ENCODE measurements around the gene SCNN1B.
"Not testable (repeated sequence)": the region's sequence is repeated elsewhere in the genome, so short reads cannot be mapped to it uniquely, and the experiment has no call there.

SCNN1B gene

GRCh38 chr16:23280483-23280967, 21.6 kb upstream of the SCNN1B start:
- no peak for ATAC-seq
- Mint-ChIP-seq H3K27ac (no peak overlapping the region), H3K27me3 (peaks cover 46% of the 10 kb centered on the region), H3K9me3 (no peaks in the 10 kb centered on the region), H3K4me1 (no peaks in the 10 kb centered on the region), H3K4me3 (no peak overlapping the region)
- no peak for DNase-seq

GRCh38 chr16:23282568-23282967, 19.5 kb upstream of the SCNN1B start:
- no peak for ATAC-seq
- Mint-ChIP-seq H3K4me1 (no peaks in the 10 kb centered on the region), H3K27me3 (peaks cover 28% of the 10 kb centered on the region), H3K9me3 (no peaks in the 10 kb centered on the region), H3K4me3 (no peak overlapping the region), H3K27ac (no peak overlapping the region)
- DNase-seq = no peak

- no peak for DNase-seq
- no peaks in the 10 kb centered on the region for H3K4me1 Mint-ChIP-seq
- ATAC-seq = no peak
- H3K9me3 Mint-ChIP-seq = no peaks in the 10 kb centered on the region
- peaks cover 28% of the 10 kb centered on the region for H3K27me3 Mint-ChIP-seq
- no peak overlapping the region for H3K27ac Mint-ChIP-seq
- H3K4me3 Mint-ChIP-seq = no peak overlapping the region
Observed at GRCh38 chr16:23283571-23283970, 18.5 kb upstream of the SCNN1B start.

- H3K9me3 Mint-ChIP-seq = no peaks in the 10 kb centered on the region
- ATAC-seq = no peak
- H3K27me3 Mint-ChIP-seq = peaks cover 23% of the 10 kb centered on the region
- no peak overlapping the region for H3K27ac Mint-ChIP-seq
- no peak overlapping the region for H3K4me3 Mint-ChIP-seq
- no peak for DNase-seq
- H3K4me1 Mint-ChIP-seq = no peaks in the 10 kb centered on the region
Observed at GRCh38 chr16:23284584-23284983, 17.5 kb upstream of the SCNN1B start.

GRCh38 chr16:23286131-23286532, 16.0 kb upstream of the SCNN1B start:
- no peak for ATAC-seq

GRCh38 chr16:23288209-23288608, 13.9 kb upstream of the SCNN1B start:
- no peaks in the 10 kb centered on the region for H3K9me3 Mint-ChIP-seq
- no peak overlapping the region for H3K27ac Mint-ChIP-seq
- no peak for ATAC-seq

More at GRCh38 chr16:23286131-23286532, 16.0 kb upstream of the SCNN1B start:
- no peaks in the 10 kb centered on the region for H3K9me3 Mint-ChIP-seq
- peaks cover 8% of the 10 kb centered on the region for H3K27me3 Mint-ChIP-seq
- H3K4me3 Mint-ChIP-seq = no peak overlapping the region
- DNase-seq = no peak
- no peaks in the 10 kb centered on the region for H3K4me1 Mint-ChIP-seq
- H3K27ac Mint-ChIP-seq = no peak overlapping the region

GRCh38 chr16:23288726-23289512, 13.2 kb upstream of the SCNN1B start:
- DNase-seq (no peak), ATAC-seq (no peak)
- H3K4me1 Mint-ChIP-seq = no peaks in the 10 kb centered on the region
- H3K4me3 Mint-ChIP-seq = no peak overlapping the region
- H3K27me3 Mint-ChIP-seq = no peaks in the 10 kb centered on the region
- H3K9me3 Mint-ChIP-seq = no peaks in the 10 kb centered on the region
- peak overlapping the region in 1 of 2 donors; percentile 24 for H3K27ac Mint-ChIP-seq

More at GRCh38 chr16:23288209-23288608, 13.9 kb upstream of the SCNN1B start:
- Mint-ChIP-seq H3K27me3 (no peaks in the 10 kb centered on the region), H3K4me1 (no peaks in the 10 kb centered on the region), H3K4me3 (no peak overlapping the region)
- DNase-seq = no peak

GRCh38 chr16:23290189-23291062, 11.7 kb upstream of the SCNN1B start:
- Mint-ChIP-seq H3K4me1 (no peaks in the 10 kb centered on the region), H3K27ac (no peak overlapping the region)
- DNase-seq = no peak

GRCh38 chr16:23293016-23293415, 9.1 kb upstream of the SCNN1B start:
- Mint-ChIP-seq H3K4me1 (no peaks in the 10 kb centered on the region), H3K4me3 (no peak overlapping the region), H3K27ac (no peak overlapping the region), H3K9me3 (peaks cover 0 to 7% of the 10 kb centered on the region in 2 donors), H3K27me3 (peaks cover 26% of the 10 kb centered on the region)
- ATAC-seq (no peak), DNase-seq (no peak)

More at GRCh38 chr16:23290189-23291062, 11.7 kb upstream of the SCNN1B start:
- Mint-ChIP-seq H3K4me3 (no peak overlapping the region), H3K9me3 (no peaks in the 10 kb centered on the region), H3K27me3 (peaks cover 13% of the 10 kb centered on the region)
- no peak for ATAC-seq

- Mint-ChIP-seq H3K27me3 (peaks cover 26% of the 10 kb centered on the region), H3K4me3 (no peak overlapping the region), H3K27ac (peak overlapping the region in 1 of 2 donors; percentile 55), H3K9me3 (peaks cover 0 to 7% of the 10 kb centered on the region in 2 donors), H3K4me1 (no peaks in the 10 kb centered on the region)
- ATAC-seq = no peak
- DNase-seq = no peak
Observed at GRCh38 chr16:23294260-23294659, 7.8 kb upstream of the SCNN1B start.

- peaks cover 39% of the 10 kb centered on the region for H3K27me3 Mint-ChIP-seq
- H3K9me3 Mint-ChIP-seq = peaks cover 0 to 7% of the 10 kb centered on the region in 2 donors
- no peak overlapping the region for H3K4me3 Mint-ChIP-seq
- DNase-seq (no peak), ATAC-seq (peak; percentile 65)
- H3K4me1 Mint-ChIP-seq = peaks cover 8% of the 10 kb centered on the region
- H3K27ac Mint-ChIP-seq = no peak overlapping the region
Observed at GRCh38 chr16:23296994-23297393, 5.1 kb upstream of the SCNN1B start.

GRCh38 chr16:23298290-23298915, 3.7 kb upstream of the SCNN1B start:
- Mint-ChIP-seq H3K9me3 (peaks cover 0 to 7% of the 10 kb centered on the region in 2 donors), H3K4me1 (peaks cover 9% of the 10 kb centered on the region), H3K4me3 (no peak overlapping the region), H3K27ac (no peak overlapping the region), H3K27me3 (peaks cover 53% of the 10 kb centered on the region)
- no peak for DNase-seq
- no peak for ATAC-seq

- not testable (repeated sequence) for H3K27ac Mint-ChIP-seq, H3K9me3 Mint-ChIP-seq, ATAC-seq, DNase-seq, H3K4me3 Mint-ChIP-seq, H3K4me1 Mint-ChIP-seq
- peaks cover 56% of the 10 kb centered on the region for H3K27me3 Mint-ChIP-seq
Observed at GRCh38 chr16:23299815-23300214, 2.3 kb upstream of the SCNN1B start.

- no peak for ATAC-seq
- peak overlapping the region in 1 of 2 donors; percentile 9 for H3K4me3 Mint-ChIP-seq
Observed at GRCh38 chr16:23301251-23302044, 654 bp upstream of the SCNN1B start.

GRCh38 chr16:23303685-23304084, 1.6 kb downstream of the SCNN1B start:
- DNase-seq (no peak), ATAC-seq (no peak)
- Mint-ChIP-seq H3K27me3 (peaks cover 38% of the 10 kb centered on the region), H3K9me3 (no peaks in the 10 kb centered on the region), H3K27ac (no peak overlapping the region), H3K4me1 (peaks cover 9% of the 10 kb centered on the region), H3K4me3 (no peak overlapping the region)

More at GRCh38 chr16:23301251-23302044, 654 bp upstream of the SCNN1B start:
- H3K27me3 Mint-ChIP-seq = peaks cover 41% of the 10 kb centered on the region
- no peak overlapping the region for H3K27ac Mint-ChIP-seq
- H3K4me1 Mint-ChIP-seq = peaks cover 9% of the 10 kb centered on the region
- DNase-seq = no peak
- peaks cover 0 to 7% of the 10 kb centered on the region in 2 donors for H3K9me3 Mint-ChIP-seq
